GM10266 (cell line): Measurements from ENCODE around the gene CFAP20DC.
"Not testable (repeated sequence)": the region's sequence is repeated elsewhere in the genome, so short reads cannot be mapped to it uniquely, and the experiment has no call there.

Experiments
- DNase-seq: peaks from one replicate; pipeline ENCODE4 v3.0.0; 2012; ENCODE audit errors: extremely low spot score
- TF ChIP-seq, protein P1 (sequence below): IDR thresholded peaks from 2 replicates; pipeline ENCODE4 v1.5.1; 2012; ENCODE audit warnings: mild to moderate bottlenecking, low read depth; ENCODE audit not compliant: control insufficient read depth, insufficient read depth; ENCODE audit errors: missing control alignments

CFAP20DC gene

DNA sequence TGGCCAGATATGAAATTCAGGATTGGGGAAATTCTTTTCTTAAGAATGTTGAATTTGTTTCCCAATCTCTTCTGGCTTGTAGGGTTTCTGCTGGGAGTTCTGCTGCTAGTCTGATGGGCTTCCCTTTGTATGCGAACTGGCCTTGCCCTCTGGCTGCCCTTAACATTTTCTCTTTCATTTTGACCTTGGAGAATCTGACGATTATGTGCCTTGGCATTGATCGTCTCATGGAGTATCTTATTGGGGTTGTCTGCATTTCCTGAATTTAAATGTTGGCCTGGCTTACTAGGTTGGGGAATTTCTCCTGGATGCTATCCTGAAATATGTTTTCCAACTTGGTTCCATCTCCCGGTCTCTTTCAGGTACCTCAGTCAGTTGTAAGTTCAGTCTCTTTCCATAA lies 152.2 kb downstream of the CFAP20DC start:
- TF ChIP-seq, protein P1, sequence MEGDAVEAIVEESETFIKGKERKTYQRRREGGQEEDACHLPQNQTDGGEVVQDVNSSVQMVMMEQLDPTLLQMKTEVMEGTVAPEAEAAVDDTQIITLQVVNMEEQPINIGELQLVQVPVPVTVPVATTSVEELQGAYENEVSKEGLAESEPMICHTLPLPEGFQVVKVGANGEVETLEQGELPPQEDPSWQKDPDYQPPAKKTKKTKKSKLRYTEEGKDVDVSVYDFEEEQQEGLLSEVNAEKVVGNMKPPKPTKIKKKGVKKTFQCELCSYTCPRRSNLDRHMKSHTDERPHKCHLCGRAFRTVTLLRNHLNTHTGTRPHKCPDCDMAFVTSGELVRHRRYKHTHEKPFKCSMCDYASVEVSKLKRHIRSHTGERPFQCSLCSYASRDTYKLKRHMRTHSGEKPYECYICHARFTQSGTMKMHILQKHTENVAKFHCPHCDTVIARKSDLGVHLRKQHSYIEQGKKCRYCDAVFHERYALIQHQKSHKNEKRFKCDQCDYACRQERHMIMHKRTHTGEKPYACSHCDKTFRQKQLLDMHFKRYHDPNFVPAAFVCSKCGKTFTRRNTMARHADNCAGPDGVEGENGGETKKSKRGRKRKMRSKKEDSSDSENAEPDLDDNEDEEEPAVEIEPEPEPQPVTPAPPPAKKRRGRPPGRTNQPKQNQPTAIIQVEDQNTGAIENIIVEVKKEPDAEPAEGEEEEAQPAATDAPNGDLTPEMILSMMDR = no peak
- DNase-seq = no peak

- DNase-seq = not testable (repeated sequence)
These were observed 154.1 kb downstream of the CFAP20DC start for GRCh38 chr3:58895678-58896077.

DNA sequence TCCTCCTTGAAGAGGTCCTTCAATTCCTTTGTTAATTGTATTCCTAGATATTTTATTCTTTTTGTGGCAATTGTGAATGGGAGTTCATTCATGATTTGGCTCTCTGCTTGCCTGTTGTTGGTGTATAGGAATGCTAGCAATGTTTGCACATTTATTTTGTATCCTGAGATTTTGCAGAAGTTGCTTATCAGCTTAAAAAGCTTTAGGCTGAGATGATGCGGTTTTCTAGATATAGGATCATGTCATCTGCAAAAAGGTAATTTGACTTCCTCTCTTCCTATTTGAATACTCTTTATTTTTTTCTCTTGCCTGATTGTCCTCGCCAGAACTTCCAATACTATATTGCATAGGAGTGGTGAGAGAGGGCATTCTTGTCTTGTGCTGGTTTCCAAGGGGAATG lies 157.3 kb downstream of the CFAP20DC start:
- DNase-seq = not testable (repeated sequence)

DNA sequence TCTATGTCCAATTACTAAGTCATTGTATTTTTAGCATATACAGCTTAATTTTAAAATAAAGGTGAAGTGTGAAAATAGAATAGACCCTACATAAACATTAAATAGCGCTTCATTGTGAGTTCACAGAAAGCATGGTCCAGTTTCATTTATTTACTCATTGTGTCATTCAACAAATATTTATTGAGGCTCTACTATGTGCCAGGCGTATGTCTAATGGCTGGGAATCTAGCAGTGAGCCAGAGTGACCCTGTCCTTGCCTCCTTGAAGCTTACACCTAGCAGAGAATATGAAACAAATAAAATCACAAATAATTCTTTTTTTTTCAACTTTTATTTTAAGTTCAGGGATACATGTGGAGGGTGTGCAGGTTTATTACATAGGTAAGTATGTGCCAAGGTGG lies 161.7 kb downstream of the CFAP20DC start:
- DNase-seq = no peak
- TF ChIP-seq, protein P1 = no peak

GRCh38 chr3:58884453-58884852 lies 165.4 kb downstream of the CFAP20DC start:
- DNase-seq = no peak

DNA sequence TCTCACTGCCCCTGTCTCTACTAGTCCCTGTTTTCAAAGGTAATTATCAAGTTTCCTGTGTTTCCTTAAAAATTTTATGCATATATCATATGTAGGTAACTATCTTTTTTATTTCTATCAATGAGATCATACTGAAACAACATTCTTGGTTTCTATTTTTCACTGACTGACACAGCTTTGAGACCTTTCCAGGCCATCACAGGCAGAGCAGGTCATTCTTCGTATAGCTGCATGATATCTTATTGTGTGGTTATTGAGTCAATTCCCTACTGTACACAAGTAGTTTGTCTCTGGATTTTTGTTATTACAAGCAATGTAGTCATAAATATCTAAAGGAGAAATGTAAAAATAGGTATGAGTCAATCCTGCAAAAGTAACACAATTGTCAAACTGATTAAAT lies 169.6 kb downstream of the CFAP20DC start:
- TF ChIP-seq, protein P1 = no peak
- no peak for DNase-seq

More at GRCh38 chr3:58884453-58884852, 165.4 kb downstream of the CFAP20DC start:
- TF ChIP-seq, protein P1 = no peak

- DNase-seq = no peak
- TF ChIP-seq, protein P1 = no peak
These were observed 175.0 kb downstream of the CFAP20DC start for GRCh38 chr3:58874795-58875194.

GRCh38 chr3:58874248-58874741 lies 175.5 kb downstream of the CFAP20DC start:
- TF ChIP-seq, protein P1 = no peak
- DNase-seq = no peak
